H9 (cell line): Measurements from ENCODE around the gene LRRC23. TPM values are rescaled to one million over a fixed set of nuclear protein-coding genes. Genes with fewer than 3 reads are reported as not detected.

Experiments
- DNase-seq: peaks from one replicate; pipeline ENCODE4 v3.0.0-alpha.2; 2017
- H2AFZ ChIP-seq: one replicate; pipeline ENCODE4 v1.6.1; 2013; ENCODE audit warnings: mild to moderate bottlenecking, low read length, control low read depth, moderate library complexity
- H2AK5ac ChIP-seq: 2 replicates; pipeline ENCODE4 v1.6.1; 2013; ENCODE audit warnings: low read length, control low read depth, mixed read lengths; ENCODE audit not compliant: insufficient read length
- H2BK120ac ChIP-seq: one replicate; pipeline ENCODE4 v1.6.1; 2013; ENCODE audit warnings: low read depth, mild to moderate bottlenecking, low read length, control low read depth, inconsistent platforms; ENCODE audit not compliant: poor library complexity, severe bottlenecking
- H2BK12ac ChIP-seq: 2 replicates; pipeline ENCODE4 v1.6.1; 2013; ENCODE audit warnings: low read length, control low read depth, mixed read lengths, low read depth; ENCODE audit not compliant: insufficient read length
- H2BK15ac ChIP-seq: 2 replicates; pipeline ENCODE4 v1.6.1; 2013; ENCODE audit warnings: low read depth, low read length, control low read depth
- H2BK20ac ChIP-seq: one replicate; pipeline ENCODE4 v1.6.1; 2013; ENCODE audit warnings: low read depth, mild to moderate bottlenecking, low read length, control low read depth, inconsistent platforms; ENCODE audit not compliant: poor library complexity, severe bottlenecking
- H2BK5ac ChIP-seq: 2 replicates; pipeline ENCODE4 v1.6.1; 2013; ENCODE audit warnings: low read length, control low read depth, mixed read lengths; ENCODE audit not compliant: insufficient read length
- H3K14ac ChIP-seq: 2 replicates; pipeline ENCODE4 v1.6.1; 2013; ENCODE audit warnings: low read length, control low read depth; ENCODE audit not compliant: insufficient read depth
- H3K18ac ChIP-seq: 2 replicates; pipeline ENCODE4 v1.6.1; 2013; ENCODE audit warnings: low read depth, mild to moderate bottlenecking, mixed read lengths, low read length, control low read depth; ENCODE audit not compliant: insufficient read length
- H3K23ac ChIP-seq: 2 replicates; pipeline ENCODE4 v1.6.1; 2013; ENCODE audit warnings: low read length, control low read depth, mixed read lengths, low read depth; ENCODE audit not compliant: insufficient read length
- H3K23me2 ChIP-seq: 2 replicates; pipeline ENCODE4 v1.6.1; 2013; ENCODE audit warnings: low read depth, mild to moderate bottlenecking, mixed read lengths, low read length, control low read depth; ENCODE audit not compliant: insufficient read length, poor library complexity, severe bottlenecking
- H3K27ac ChIP-seq: 2 replicates; pipeline ENCODE4 v1.5.1; 2013; ENCODE audit warnings: low read length, control low read depth, mixed read lengths, low read depth; ENCODE audit not compliant: insufficient read length
- H3K27me3 ChIP-seq: 2 replicates; pipeline ENCODE4 v1.6.1; 2013; ENCODE audit warnings: low read length, control low read depth, inconsistent platforms; ENCODE audit not compliant: insufficient read depth
- H3K4ac ChIP-seq: 2 replicates; pipeline ENCODE4 v1.6.1; 2013; ENCODE audit warnings: low read depth, mild to moderate bottlenecking, control low read depth, inconsistent platforms, low read length, moderate library complexity
- H3K4me1 ChIP-seq: 2 replicates; pipeline ENCODE4 v1.6.1; 2013; ENCODE audit warnings: low read length, control low read depth, inconsistent platforms; ENCODE audit not compliant: insufficient read depth
- H3K4me2 ChIP-seq: 2 replicates; pipeline ENCODE4 v1.6.1; 2013; ENCODE audit warnings: low read length, control low read depth, mixed read lengths; ENCODE audit not compliant: insufficient read length, insufficient read depth
- H3K56ac ChIP-seq: 2 replicates; pipeline ENCODE4 v1.6.1; 2013; ENCODE audit warnings: low read depth, mild to moderate bottlenecking, mixed read lengths, low read length, control low read depth; ENCODE audit not compliant: insufficient read length
- H3K79me1 ChIP-seq: 2 replicates; pipeline ENCODE4 v1.6.1; 2013; ENCODE audit warnings: low read depth, mild to moderate bottlenecking, moderate library complexity, low read length, control low read depth, inconsistent platforms; ENCODE audit not compliant: insufficient read depth, poor library complexity, severe bottlenecking
- H3K79me2 ChIP-seq: 2 replicates; pipeline ENCODE4 v1.6.1; 2013; ENCODE audit warnings: low read length, control low read depth, inconsistent platforms; ENCODE audit not compliant: insufficient read depth
- H3K9ac ChIP-seq: 2 replicates; pipeline ENCODE4 v1.6.1; 2013; ENCODE audit warnings: low read length, control low read depth, mixed read lengths; ENCODE audit not compliant: insufficient read length; ENCODE audit errors: extremely low read depth
- H3K9me3 ChIP-seq: one replicate; pipeline ENCODE4 v1.6.1; 2013; ENCODE audit warnings: low read depth, low read length, inconsistent platforms; ENCODE audit not compliant: control insufficient read depth
- H3T11ph ChIP-seq: one replicate; pipeline ENCODE4 v1.6.1; 2013; ENCODE audit warnings: mild to moderate bottlenecking, low read length, control low read depth, inconsistent platforms
- H4K20me1 ChIP-seq: one replicate; pipeline ENCODE4 v1.6.1; 2013; ENCODE audit not compliant: control insufficient read depth, insufficient read length, insufficient read depth
- H4K5ac ChIP-seq: 2 replicates; pipeline ENCODE4 v1.6.1; 2013; ENCODE audit warnings: low read depth, mild to moderate bottlenecking, mixed read lengths, low read length, control low read depth; ENCODE audit not compliant: insufficient read length
- H4K8ac ChIP-seq: replicated peaks from 2 replicates; pipeline ENCODE4 v1.6.1; 2013; ENCODE audit warnings: low read length, control low read depth, mixed read lengths, low read depth; ENCODE audit not compliant: insufficient read length
- H4K91ac ChIP-seq: 2 replicates; pipeline ENCODE4 v1.6.1; 2013; ENCODE audit warnings: low read depth, mild to moderate bottlenecking, moderate library complexity, mixed read lengths, low read length, control low read depth; ENCODE audit not compliant: insufficient read length
- H3K27ac Mint-ChIP-seq, 3 experiments: 2 replicates in 2 of 3; 3 replicates in 1 of 3; pipeline ENCODE4 v1.8.0; 2020 to 2021; ENCODE audit warnings: mixed read lengths in 3 of 3, mild to moderate bottlenecking in 1 of 3, moderate library complexity in 1 of 3
- H3K27me3 Mint-ChIP-seq: 2 replicates; pipeline ENCODE4 v1.8.0; 2021; ENCODE audit warnings: low read depth, mild to moderate bottlenecking, moderate library complexity, mixed read lengths
- H3K36me3 Mint-ChIP-seq, 3 experiments: 2 replicates in 2 of 3; 3 replicates in 1 of 3; pipeline ENCODE4 v1.8.0; 2020 to 2021; ENCODE audit warnings: low read depth in 3 of 3, mixed read lengths in 3 of 3; ENCODE audit not compliant: insufficient read depth in 1 of 3
- H3K4me1 Mint-ChIP-seq, 2 experiments: 2 replicates each; pipeline ENCODE4 v1.8.0; 2020; ENCODE audit warnings: mixed read lengths in 2 of 2
- H3K4me3 Mint-ChIP-seq, 2 experiments: 2 replicates in 1 of 2; 3 replicates in 1 of 2; pipeline ENCODE4 v1.8.0; 2020 to 2021; ENCODE audit warnings: mild to moderate bottlenecking in 2 of 2, mixed read lengths in 2 of 2, moderate library complexity in 1 of 2
- H3K9me3 Mint-ChIP-seq, 2 experiments: 2 replicates in 1 of 2; 3 replicates in 1 of 2; pipeline ENCODE4 v1.8.0; 2020; ENCODE audit warnings: mild to moderate bottlenecking in 2 of 2, mixed read lengths in 2 of 2, moderate library complexity in 1 of 2
- CTCF ChIP-seq: fragments of 200-600 bp; sonication (generic); conservative IDR thresholded peaks from 3 replicates; pipeline ENCODE4 v1.8.0; 2021; ENCODE audit warnings: antibody characterized with exemption, mild to moderate bottlenecking
- WGBS: extraction: QIAGEN DNeasy Blood & Tissue Kit; methylation state at CpG from one replicate; pipeline ENCODE4 v1.1.7; 2013; ENCODE audit warnings: missing lambda C conversion rate, low lambda C conversion rate, mixed read lengths; ENCODE audit not compliant: insufficient read length; ENCODE audit errors: extremely low coverage; 5-methylcytosine and 5-hydroxymethylcytosine counted together
- total RNA-seq: library from RNA; stranded (reverse); gene quantifications from 2 replicates; pipeline ENCODE4 v1.2.1, GENCODE V29; 2021

LRRC23 gene
- total RNA-seq, 1 experiment from 2014 or later, result 2.1 TPM

- no peak overlapping the region for H2BK12ac ChIP-seq
- peak overlapping the region; percentile 9 for H3K9ac ChIP-seq
- peaks cover 29 to 47% of the 10 kb centered on the region in 2 experiments for H3K4me1 Mint-ChIP-seq
- H3K56ac ChIP-seq, result no peak overlapping the region
- WGBS, result no CpG with 5 or more reads among the region's 29 CpGs
- no peaks in the 10 kb centered on the region for H3K9me3 ChIP-seq
- H2BK15ac ChIP-seq, result no peak overlapping the region
- DNase-seq, result peak; percentile 86
- no peak overlapping the region for H3K4ac ChIP-seq
- no peak overlapping the region for H4K8ac ChIP-seq
- no peak overlapping the region for H2AFZ ChIP-seq
- no peak for TF ChIP-seq CTCF
- peaks cover 6% of the 10 kb centered on the region for H3K79me1 ChIP-seq
- H4K20me1 ChIP-seq, result no peaks in the 10 kb centered on the region
- H2BK120ac ChIP-seq, result no peak overlapping the region
- no peak overlapping the region for H4K5ac ChIP-seq
- H3K4me2 ChIP-seq, result peak overlapping the region; percentile 70
- peaks cover 17% of the 10 kb centered on the region for H3K27me3 Mint-ChIP-seq
- H3K4me1 ChIP-seq, result no peaks in the 10 kb centered on the region; the same call in 1 of the 2 replicates
- H3K4me3 Mint-ChIP-seq, result peak overlapping the region; percentile 92 to 94
- no peak overlapping the region for H2AK5ac ChIP-seq
- H3K9me3 Mint-ChIP-seq, result no peaks in the 10 kb centered on the region
- H3K79me2 ChIP-seq, result no peaks in the 10 kb centered on the region
- H3K27me3 ChIP-seq, result no peaks in the 10 kb centered on the region
- peaks cover 26 to 41% (median 41%) of the 10 kb centered on the region in 3 experiments for H3K36me3 Mint-ChIP-seq
- peaks cover 16% of the 10 kb centered on the region for H3K23me2 ChIP-seq
- no peak overlapping the region for H2BK5ac ChIP-seq
- no peak overlapping the region for H3K23ac ChIP-seq
- no peak overlapping the region for H3K27ac ChIP-seq
- H2BK20ac ChIP-seq, result no peak overlapping the region
- peak overlapping the region; percentile 71 to 96 (median 94) for H3K27ac Mint-ChIP-seq
- no peak overlapping the region for H4K91ac ChIP-seq
- H3K18ac ChIP-seq, result no peak overlapping the region
- no peak overlapping the region for H3T11ph ChIP-seq
- no peak overlapping the region for H3K14ac ChIP-seq
Observed at GRCh38 chr12:6914947-6915788, 10.5 kb downstream of the LRRC23 start.
